Activated CD4-positive, alpha-beta T cell treated with anti-CD3 and anti-CD28 coated beads for 4 hours (primary cell): ENCODE data around the gene DCBLD2.
"Not testable (repeated sequence)": the region's sequence is repeated elsewhere in the genome, so short reads cannot be mapped to it uniquely, and the experiment has no call there.

Source experiments
- DNase-seq, 2 donors: peaks; one replicate each; pipeline ENCODE4 v3.0.0-alpha.2; 2020

The DCBLD2 gene

GRCh38 chr3:98890965-98891910 lies 10.3 kb downstream of the DCBLD2 start:
- DNase-seq = no peak

- DNase-seq = no peak
These were observed 11.2 kb downstream of the DCBLD2 start for GRCh38 chr3:98890181-98890835.

DNA sequence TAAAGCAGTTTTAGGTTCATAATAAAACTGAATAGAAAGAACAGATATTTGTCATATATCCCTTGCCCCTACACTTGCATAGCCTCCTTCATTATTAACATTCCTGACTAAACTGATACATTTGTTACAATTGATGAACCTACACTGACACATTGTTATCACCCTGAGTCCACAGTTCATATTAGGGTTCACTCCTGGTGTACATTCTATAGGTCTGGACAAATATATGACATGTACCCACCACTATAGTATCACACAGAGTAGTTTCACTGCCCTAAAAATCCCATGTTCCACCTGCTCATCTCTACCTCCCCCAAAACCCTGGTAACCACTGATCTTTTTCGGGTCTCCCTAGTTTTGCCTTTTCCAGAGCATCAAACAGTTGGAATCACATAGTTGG lies 13.8 kb downstream of the DCBLD2 start:
- DNase-seq = no peak

DNA sequence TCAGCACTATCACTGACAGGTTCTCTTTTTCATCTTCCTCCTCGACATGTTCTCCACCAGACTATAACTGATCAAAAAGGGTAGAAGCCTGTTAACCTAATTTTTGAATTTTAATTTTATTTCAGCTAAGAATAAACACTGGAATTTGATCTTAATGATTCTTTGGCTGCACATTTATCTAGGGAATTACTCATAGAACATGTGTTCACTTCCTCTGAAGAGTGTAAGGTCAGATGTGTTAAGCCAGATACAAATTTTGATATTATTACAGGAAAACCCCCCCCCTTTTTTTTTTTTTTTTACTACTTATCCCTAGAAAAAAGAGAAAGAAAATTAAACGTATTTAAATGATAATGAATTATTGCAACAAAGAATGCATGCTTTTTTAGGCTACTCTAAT lies 15.0 kb downstream of the DCBLD2 start:
- no peak for DNase-seq

DNA sequence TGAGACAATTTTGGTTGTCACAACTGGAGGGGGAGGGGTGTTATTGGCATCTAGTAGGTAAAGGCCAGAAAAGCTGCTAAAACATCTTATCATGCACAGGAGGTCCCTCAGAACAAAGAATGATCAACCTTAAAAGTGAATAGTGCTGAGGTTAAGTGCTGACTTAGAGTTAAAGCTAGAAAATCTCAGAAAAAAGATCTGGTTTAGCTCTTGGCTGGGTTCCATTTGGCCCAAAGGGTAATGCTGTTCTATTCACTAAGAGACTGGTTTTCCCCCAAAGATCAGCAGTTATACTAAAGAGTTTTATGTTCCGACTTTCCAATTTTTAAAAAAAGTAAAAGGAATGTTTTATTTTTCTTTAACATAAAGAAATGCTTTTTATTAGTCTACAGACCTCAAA lies 15.6 kb downstream of the DCBLD2 start:
- DNase-seq = no peak

DNA sequence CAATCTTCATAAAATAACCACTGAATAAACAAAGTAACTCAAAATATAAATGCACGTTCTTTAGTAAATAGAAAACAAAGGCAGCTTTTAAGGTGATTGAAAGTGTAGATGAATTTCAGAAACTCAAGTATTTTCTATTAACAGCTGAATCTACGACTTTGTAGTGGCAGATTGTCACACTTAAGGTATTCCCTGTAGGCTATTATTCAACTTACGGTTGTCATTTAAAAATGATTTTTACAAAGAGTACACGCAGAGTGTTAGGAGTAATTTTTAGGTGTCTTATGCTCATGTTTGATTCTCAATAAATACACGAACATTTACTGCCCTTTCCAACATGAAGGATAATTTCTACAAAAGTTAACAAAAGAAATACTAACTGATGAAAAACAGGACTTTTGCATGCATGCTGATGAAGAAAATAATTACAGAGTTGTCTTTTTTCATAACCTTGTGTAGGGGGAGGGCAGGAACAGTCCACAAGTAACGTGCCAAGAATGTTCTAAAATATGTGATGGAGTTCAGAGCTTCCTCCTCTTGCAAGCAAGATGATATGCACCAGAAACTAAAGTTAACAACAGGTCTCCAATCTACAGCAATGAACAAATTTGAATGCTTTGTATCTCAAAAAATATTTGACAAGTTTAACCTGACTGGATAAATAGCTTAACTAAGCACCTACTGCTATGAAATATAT lies 16.7 kb downstream of the DCBLD2 start:
- no peak for DNase-seq

DNA sequence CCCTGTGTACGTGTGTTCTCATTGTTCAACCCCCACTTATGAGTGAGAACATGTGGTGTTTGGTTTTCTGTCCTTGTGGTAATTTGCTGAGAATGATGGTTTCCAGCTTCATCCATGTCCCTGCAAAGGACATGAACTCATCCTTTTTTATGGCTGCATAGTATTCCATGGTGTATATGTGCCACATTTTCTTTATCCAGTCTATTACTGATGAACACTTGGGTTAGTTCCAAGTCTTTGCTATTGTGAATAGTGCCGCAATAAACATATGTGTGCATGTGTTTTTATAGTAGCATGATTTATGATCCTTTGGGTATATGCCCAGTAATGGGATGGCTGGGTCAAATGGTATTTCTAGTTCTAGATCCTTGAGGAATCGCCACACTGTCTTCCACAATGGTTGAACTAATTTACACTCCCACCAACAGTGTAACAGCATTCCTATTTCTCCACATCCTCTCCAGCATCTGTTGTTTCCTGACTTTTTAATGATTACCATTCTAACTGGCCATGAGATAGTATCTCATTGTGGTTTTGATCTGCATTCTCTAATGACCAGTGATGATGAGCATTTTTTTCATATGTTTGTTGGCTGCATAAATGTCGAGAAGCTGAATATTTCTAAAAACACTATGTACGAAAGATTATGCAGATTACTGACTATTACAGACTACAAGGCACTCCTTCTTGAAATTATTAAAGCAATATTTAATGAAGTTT lies 18.7 kb downstream of the DCBLD2 start:
- DNase-seq = not testable (repeated sequence)

DNA sequence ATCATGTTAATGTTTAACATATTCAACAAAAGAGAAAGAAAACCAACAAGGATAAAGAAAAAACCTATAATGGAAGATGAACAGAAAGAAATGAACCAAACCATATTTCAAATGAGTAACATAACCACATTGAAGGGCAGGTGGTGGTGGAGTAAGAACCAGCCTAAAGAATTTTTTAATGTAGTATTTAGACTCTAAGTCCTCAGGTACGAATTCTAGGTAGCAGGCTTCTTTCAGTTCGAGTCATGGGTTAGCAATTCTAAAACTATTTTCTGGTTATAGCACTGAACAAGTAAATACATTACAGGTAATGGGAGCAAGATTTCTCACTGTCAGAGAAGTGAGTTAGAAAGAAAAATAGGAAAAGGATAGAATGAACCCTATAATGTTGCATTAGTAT lies 24.4 kb downstream of the DCBLD2 start:
- no peak for DNase-seq

- DNase-seq = no peak
These were observed 26.0 kb downstream of the DCBLD2 start for GRCh38 chr3:98875535-98875934.

GRCh38 chr3:98874602-98875249 lies 26.8 kb downstream of the DCBLD2 start:
- DNase-seq = no peak

DNA sequence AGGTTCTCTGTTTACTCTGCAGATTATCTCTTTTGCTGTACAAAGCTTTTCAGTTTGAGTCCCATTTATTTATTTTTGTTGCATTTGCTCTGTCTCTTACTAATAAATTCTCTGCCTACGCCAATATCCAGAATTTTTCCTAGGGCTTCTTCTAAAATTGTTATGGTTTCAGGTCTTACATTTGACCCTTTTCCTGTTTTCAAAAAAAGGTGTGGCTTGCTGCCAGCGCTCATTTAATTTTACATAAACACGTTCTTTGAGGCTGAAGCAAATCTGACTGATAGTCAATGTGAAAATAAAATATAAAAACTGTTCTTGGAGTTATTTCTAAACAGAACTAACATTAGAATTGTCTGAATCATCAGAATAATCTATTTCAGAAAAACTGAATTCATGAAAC lies 32.1 kb downstream of the DCBLD2 start:
- no peak for DNase-seq

DNA sequence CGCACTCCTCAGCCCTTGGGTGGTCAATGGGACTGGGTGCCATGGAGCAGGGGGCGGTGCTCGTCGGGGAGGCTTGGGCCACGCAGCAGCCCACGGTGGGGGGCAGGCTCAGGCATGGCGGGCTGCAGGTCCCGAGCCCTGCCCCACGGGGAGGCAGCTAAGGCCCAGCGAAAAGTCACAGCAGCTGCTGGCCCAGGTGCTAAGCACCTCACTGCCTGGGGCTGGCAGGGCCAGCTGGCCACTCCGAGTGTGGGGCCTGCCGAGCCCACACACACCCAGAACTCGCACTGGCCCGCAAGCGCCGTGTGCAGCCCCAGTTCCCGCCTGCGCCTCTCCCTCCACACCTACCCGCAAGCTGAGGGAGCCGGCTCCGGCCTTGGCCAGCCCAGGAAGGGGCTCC lies 43.5 kb downstream of the DCBLD2 start:
- not testable (repeated sequence) for DNase-seq

- DNase-seq = not testable (repeated sequence)
These were observed 44.2 kb downstream of the DCBLD2 start for GRCh38 chr3:98857258-98857657.

GRCh38 chr3:98856724-98857123 lies 44.8 kb downstream of the DCBLD2 start:
- no peak for DNase-seq

DNA sequence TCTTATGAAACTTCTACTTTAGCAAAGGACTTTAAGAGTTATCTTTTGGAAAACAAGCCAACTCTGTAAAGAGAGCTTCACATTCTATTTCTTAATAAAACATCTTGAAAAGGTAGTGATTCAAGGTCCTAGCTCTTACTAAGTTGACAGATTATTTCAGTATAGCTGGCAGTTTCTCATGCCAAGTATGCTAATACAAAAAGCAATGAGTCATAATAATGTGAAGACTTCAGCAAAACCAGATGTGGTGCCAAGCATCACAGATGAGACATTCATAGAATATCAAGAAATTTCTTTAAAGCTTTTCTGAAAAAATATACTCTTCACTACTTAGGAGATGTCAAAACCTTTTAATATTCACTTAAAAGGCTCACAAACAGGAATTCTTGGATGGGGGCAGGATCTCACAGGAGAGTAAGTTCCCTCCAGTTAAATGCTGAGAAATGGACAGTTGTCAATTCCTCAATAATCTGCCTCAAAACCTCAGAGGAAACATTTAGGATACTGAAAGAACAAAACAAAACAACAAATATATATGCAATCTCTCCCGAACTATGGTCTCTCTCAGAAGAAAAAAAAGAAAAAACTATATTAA lies 45.6 kb downstream of the DCBLD2 start:
- DNase-seq = no peak

DNA sequence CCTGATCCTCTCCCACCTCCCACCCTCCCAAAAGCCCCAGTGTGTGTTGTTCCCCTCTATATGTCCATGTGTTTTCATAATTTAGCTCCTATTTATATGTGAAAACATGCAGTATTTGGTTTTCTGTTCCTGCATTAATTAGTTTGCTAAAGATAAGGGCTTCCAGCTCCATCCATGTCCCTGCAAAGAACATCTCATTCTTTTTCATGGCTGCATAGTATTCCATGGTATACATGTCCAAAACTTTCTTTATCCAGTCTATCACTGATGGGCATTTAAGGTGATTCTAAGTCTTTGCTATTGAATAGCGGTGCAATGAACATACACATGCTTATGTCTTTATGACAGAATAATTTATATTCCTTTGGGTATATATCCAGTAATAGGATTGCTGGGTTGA lies 53.4 kb downstream of the DCBLD2 start:
- DNase-seq = no peak

DNA sequence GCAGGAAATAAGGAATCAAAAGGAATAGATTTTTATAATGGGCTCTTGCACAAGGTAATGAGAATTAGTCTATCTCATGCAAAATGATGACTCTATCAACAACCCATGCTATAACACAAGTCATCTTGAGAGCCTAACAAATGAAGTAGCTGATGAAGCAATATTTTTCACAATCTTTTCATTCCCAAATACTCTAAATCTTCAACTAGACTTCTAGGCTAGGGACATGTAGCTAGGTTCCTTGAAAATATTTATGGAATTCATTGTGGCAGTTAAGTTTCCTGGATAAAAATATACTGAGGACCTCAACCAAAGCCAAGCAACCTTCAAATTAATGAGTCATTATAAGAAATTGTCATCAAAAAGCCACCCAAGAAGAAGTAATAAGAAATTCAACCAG lies 55.4 kb downstream of the DCBLD2 start:
- DNase-seq = no peak

DNA sequence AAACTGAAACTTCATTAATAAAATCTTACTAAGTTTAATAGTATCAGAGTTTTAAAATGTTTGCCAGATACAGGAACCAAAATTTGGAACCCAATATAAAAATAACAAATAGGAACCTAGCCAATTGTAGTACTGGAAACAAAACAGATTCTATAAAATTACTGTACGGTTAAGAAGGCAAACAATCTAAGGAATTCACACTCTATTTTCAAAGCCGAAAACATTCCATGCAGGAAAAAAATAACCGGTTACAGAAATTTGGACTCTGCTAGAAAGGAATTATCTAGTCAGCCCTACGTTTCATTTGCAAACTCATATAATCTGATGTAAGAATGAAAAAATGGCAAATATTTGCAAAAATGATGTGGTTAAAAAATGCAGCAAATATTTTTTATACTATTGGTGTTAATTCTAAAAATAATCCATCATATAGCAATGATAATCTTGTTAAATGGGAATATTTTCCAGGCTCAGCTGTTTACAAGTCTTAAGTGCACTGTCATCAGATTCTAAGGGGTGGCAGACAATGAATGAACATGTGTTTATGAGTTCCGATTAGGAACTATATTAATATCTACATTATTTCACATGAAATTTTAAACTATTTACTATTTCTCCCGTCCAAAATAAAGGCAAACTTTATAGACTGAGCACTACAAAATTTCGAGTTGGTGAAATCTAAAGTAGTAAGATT lies 58.1 kb downstream of the DCBLD2 start:
- DNase-seq = no peak

- DNase-seq = no peak
These were observed 61.6 kb downstream of the DCBLD2 start for GRCh38 chr3:98839846-98840245.

GRCh38 chr3:98831060-98831459 lies 70.4 kb downstream of the DCBLD2 start:
- not testable (repeated sequence) for DNase-seq

DNA sequence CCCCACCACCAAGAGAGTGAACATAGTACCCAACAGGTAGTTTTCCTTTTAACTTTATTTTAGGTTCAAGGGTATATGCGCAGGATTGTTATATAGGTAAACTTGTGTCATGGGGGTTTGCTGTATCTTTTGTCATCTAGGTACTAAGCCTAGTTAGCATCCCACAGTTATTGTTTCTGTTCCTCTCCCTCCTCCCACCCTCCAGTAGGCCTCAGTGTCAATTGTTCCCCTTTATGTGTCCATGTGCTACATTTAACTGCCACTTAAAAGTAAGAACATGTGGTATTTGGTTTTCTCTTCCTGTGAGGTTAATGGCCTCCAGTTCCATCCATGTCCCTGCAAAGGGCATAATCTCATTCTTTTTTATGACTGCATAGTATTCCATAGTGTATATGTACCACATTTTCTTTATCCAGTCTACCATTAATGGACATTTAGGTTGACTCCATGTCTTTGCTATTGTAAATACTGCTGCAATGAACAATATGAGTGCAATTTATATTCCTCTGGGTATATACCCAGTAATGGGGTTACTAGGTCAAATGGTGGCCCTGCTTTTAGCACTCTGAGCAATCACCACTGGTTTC lies 72.2 kb downstream of the DCBLD2 start:
- no peak for DNase-seq
